Effector CD8-positive, alpha-beta T cell (primary cell): ENCODE results near the gene MYH14.
"Not testable (repeated sequence)": the region's sequence is repeated elsewhere in the genome, so short reads cannot be mapped to it uniquely, and the experiment has no call there.

Experiments used
- DNase-seq: peaks from one replicate; lab custom pipeline; 2025; lab: John Stamatoyannopoulos, UW

MYH14 gene

DNA sequence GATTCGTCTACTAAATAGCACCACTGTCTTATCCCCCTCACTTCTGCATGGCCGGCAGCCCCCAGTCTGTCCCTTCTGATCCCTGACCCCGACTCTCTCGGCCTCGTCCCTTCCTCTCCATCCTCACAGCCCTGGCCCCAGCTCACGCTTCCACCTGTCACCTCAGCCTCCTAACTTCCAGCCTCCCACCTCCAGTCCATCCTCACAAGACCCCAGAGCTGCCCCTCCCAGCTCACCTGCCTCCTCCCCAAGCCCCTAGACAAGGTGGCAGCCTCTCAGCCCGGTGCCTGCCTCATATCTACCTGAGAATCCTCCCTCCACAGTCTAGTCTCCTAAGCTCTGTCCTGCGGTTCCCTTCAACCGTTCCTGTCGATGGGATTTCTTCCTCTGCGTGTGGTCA is 115.7 kb downstream of the MYH14 start:
- no peak for DNase-seq

GRCh38 chr19:50320051-50320450 is 116.6 kb downstream of the MYH14 start:
- no peak for DNase-seq

GRCh38 chr19:50320596-50320995 is 117.2 kb downstream of the MYH14 start:
- no peak for DNase-seq

GRCh38 chr19:50321831-50322230 is 118.4 kb downstream of the MYH14 start:
- DNase-seq, result no peak

DNA sequence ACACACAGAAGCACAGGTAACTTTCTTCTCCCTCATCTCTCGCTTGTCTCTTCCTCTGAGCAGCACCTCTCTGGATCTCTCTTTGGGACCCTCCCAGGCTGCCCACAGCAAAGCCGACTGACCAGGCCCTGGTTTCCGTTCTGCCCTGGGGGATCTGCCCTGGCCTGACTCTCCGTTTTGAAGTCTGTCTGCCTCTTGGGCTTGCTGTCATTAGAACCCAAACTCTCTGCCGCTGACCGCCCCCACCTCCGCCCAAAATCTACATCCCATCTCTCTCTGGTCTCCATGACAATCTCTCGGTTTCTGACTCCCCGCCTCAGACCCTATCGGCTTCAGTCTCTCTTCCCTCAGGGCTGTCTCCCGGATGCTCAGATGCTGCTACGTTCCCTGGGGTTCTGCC is 118.8 kb downstream of the MYH14 start:
- DNase-seq, result no peak

DNA sequence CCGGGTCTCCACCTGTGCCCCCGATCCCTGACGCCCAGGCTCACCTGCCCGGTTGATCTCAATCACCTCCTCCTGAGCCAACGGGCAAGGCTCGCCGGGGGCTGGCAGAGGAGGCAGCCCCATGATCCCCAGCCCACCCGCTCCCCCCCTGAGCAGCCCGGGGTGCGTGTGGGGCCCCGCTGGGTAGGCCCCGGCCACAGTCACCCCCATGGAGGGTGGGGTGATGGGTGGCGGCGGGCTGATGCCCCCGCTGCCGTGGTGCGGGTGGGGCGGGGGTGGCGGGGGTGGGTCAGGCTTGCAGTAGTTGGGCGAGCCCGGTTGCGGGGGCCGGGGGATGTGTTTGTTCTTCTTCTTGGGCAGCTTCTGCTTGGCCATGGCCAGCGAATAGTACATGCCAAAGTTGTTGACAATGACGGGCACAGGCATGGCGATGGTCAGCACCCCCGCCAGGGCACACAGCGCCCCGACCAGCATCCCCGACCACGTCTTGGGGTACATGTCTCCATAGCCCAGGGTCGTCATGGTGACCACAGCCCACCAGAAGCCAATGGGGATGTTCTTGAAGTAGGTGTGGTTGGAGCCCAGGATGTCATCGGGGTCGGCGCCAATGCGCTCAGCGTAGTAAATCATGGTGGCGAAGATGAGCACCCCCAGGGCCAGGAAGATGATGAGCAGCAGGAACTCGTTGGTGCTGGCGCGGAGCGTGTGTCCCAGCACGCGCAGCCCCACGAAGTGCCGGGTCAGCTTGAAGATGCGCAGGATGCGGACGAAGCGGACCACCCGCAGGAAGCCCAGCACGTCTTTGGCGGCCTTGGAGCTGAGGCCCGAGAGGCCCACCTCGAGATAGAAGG is 119.7 kb downstream of the MYH14 start:
- no peak for DNase-seq

GRCh38 chr19:50323782-50324133 is 120.3 kb downstream of the MYH14 start:
- DNase-seq, result no peak

DNA sequence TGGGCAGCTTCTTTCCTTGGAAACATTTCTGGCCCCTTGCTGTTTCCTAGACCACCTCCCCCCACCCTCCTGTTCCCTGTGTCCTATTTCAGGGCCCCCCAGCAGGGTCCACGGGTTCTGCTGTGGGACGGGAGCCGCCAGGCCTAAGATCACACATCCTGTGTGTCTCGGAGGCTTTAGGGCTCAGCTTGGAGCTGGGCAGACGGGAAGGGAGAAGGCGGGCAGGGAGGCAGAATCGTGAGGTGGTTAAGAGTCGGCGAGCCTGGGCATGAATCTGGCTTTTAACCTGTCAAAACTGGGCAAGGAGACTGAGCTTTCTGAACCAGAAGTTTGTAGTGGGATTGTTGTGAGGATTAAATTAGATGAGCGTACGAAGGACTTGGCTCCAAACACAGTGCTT is 120.9 kb downstream of the MYH14 start:
- no peak for DNase-seq

DNA sequence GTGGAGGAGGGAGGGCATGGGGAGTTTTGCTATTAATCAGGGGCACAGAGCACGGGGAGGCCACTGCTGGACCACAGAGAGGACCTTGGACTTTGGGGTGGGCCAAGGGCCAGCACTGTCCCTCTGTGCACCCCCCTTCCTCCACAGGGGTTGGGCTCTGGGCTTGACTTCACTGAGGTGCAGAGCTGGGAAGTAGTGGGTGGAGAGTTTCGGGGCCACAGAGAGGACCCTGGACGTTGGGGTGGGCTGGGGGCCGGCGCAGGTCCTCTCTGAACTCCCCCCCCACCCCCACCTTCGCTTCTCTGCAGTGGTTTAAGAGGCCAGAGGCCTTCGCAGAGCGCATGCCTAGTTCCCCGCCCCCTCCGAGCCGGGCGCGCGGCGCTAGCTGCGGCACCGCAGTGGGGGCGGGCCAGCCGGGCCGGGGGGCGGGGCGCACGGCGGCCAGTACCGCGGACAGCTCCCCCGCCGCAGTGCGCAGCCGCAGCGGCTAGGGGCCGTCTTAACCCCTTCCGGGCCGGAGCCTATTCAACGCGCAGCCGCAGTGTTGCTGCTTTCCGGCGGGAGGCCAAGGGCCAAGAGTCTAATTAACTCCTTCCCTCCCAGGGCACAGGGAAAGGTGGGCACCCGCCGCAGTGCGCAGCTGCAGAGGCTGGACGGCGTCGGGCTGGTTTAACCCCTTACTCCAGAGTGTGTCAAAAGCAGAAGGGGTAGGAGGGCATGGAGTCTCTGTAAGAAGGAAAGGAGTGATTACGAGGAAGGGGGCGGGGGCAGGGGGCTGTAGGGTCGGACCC is 122.1 kb downstream of the MYH14 start:
- DNase-seq, result peak; percentile 25

GRCh38 chr19:50326101-50326664 is 122.8 kb downstream of the MYH14 start:
- no peak for DNase-seq

DNA sequence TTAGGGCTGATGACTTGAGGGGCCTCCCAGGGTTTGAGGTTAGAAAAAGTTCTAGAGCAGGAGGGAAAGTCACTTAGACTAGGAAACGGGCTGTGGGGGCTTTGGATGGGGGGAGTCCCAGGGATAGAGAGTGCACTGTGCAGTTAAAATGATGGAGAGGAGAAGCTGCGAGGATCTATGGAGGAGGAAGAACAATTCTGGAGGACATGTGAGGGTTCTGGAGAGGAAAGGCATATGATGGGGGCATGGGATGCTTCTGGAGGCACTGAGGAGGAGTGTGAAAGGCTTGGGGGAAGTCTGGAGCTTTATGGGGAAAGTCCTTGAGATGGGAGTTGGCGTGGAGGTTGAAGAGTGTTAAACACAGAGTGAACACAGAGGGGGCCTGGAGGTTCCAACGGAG is 123.6 kb downstream of the MYH14 start:
- DNase-seq, result no peak

GRCh38 chr19:50327461-50328223 is 124.2 kb downstream of the MYH14 start:
- DNase-seq, result no peak

- DNase-seq, result no peak
Observed at GRCh38 chr19:50328224-50328872, 124.9 kb downstream of the MYH14 start.

- DNase-seq, result no peak
Observed at GRCh38 chr19:50328873-50329145, 125.4 kb downstream of the MYH14 start.

GRCh38 chr19:50329146-50329925 is 125.9 kb downstream of the MYH14 start, which contains the start of gene KCNC3:
Gene KCNC3 (minus strand): TSS chr19:50329377. CDS start chr19:50329082, 295 bp downstream.
- DNase-seq, result peak; percentile 51

DNA sequence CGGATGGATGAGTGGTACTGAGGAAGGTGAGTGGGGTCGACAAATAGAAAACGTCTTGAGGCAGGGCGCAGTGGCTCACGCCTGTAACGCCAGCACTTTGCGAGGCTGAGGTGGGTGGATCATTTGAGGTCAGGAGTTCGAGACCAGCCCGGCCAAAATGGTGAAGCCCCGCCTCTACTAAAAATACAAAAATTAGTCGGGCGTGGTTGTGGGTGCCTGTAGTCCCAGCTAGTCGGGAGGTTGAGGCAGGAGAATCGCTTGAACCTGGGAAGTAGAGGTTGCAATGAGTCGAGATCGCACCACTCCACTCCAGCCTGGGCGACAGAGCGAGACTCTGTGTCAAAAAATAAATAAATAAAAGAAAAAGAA is 126.5 kb downstream of the MYH14 start:
- not testable (repeated sequence) for DNase-seq

- DNase-seq, result peak; percentile 53
Observed at GRCh38 chr19:50330365-50331078, 127.1 kb downstream of the MYH14 start.

DNA sequence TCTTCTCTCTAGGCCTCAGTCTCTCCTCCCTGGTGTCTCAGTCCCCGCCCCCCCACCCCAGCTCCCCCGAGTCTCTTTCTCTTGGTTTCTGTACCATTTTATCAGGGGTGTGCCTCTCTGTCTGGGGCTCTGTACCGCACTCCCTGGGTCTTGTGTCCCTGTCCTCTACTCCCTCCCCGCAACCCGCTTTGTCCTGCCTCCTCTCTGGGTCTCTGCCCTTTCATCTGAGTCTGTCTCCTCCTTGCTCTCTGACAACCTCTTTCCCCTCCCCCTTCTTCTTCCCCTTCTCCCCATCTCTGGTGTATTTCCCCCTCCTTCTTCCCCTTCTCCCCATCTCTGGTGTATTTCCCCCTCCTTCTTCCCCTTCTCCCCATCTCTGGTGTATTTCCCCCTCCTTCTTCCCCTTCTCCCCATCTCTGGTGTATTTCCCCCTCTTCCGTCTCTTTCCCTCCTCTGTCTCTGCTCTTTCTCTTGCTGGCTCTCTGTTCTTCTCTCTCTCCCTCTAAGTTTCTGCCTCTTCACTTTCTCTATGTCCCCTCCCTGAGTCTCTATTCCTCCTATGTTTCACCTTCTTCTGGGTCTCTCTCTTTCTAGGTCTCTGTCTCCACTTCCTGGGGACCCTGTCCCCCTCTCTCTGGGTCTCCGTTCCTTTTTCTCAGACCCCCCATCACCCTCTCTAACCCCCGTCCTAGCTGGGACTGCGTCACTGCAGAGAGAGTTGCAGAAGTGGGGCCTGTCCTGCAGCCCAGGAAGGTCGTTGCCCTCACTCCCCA is 128.0 kb downstream of the MYH14 start:
- DNase-seq, result no peak

DNA sequence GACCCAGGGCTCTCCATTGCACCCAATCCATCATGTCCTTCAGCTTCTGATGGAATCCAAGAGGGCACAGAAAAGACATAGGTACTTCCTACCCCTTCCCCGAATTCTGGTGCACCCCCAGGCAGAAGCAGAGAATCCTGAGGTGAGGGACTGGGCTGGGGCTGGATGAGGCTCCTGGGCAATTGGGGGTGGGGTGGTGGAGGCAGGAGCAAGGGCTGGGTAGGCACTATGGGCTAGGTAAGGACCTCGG is 128.5 kb downstream of the MYH14 start:
- no peak for DNase-seq
